Astrocyte (in vitro differentiated cells and primary cell): ENCODE data around the gene ZMYM1.

ENCODE experiments used
- EZH2 ChIP-seq: IDR thresholded peaks from 2 replicates; pipeline ENCODE4 v1.6.1; 2012; ENCODE audit warnings: mild to moderate bottlenecking, low read length, inconsistent platforms; ENCODE audit not compliant: insufficient read depth
- TF ChIP-seq, protein P1 (sequence below): IDR thresholded peaks from 2 replicates; pipeline ENCODE4 v1.5.1; 2011; ENCODE audit warnings: low read depth, mild to moderate bottlenecking, inconsistent platforms, low read length, moderate library complexity; ENCODE audit not compliant: insufficient read depth

DNA sequence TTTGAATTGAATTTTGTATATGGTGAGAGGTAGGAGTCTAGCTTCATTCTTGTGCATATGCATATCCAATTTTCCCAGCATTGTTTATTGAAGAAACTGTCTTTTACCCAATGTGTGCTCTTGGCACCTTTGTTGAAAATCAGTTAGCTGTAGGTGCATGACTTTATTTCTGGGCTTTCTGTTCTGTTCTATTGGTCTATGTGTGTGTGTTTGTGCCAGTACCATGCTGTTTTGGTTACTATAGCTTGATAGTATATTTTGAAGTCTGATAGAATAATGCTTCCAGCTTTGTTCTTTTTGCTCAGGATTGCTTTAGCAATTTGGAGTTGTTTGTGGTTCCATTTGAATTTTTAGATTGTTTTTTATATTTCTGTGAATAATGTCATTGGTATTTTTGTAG, 9.4 kb upstream of the ZMYM1 start:
- TF ChIP-seq, protein P1, sequence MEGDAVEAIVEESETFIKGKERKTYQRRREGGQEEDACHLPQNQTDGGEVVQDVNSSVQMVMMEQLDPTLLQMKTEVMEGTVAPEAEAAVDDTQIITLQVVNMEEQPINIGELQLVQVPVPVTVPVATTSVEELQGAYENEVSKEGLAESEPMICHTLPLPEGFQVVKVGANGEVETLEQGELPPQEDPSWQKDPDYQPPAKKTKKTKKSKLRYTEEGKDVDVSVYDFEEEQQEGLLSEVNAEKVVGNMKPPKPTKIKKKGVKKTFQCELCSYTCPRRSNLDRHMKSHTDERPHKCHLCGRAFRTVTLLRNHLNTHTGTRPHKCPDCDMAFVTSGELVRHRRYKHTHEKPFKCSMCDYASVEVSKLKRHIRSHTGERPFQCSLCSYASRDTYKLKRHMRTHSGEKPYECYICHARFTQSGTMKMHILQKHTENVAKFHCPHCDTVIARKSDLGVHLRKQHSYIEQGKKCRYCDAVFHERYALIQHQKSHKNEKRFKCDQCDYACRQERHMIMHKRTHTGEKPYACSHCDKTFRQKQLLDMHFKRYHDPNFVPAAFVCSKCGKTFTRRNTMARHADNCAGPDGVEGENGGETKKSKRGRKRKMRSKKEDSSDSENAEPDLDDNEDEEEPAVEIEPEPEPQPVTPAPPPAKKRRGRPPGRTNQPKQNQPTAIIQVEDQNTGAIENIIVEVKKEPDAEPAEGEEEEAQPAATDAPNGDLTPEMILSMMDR: no peak
- no peak for TF ChIP-seq EZH2
